K562 (cell line): ENCODE results near the gene STK16. TPM values are rescaled to one million over a fixed set of nuclear protein-coding genes. Genes with fewer than 3 reads are reported as not detected.

ENCODE experiments used
- ATAC-seq: fragments of 200-7000 bp; cut with Tn5 transposase; 3 replicates; pipeline ENCODE4 v1.9.1; 2020; ENCODE audit warnings: moderate library complexity
- BruUV-seq: library from RNA; stranded (reverse); fragments of 400-500 nt; replicated peaks from 2 replicates; lab custom pipeline; 2021; lab: Mats Ljungman, UMichigan
- CTCF ChIA-PET: fragments of 300-600 bp; formaldehyde crosslinking; extraction: SDS; loops from one replicate; lab custom pipeline; 2021; ENCODE audit warnings: low intra/inter-chr PET ratio; lab: Yijun Ruan, JAX
- POLR2A ChIA-PET: fragments of 300-600, 350-650 bp; sonication (Branson Sonifier 250); formaldehyde crosslinking; extraction: SDS; loops from one replicate; lab custom pipeline; 2021; ENCODE audit warnings: antibody characterized with exemption, inconsistent platforms; lab: Yijun Ruan, JAX
- DNase-seq, 4 experiments: peaks; one replicate each; pipeline versions ENCODE4 v3.0.0 to v3.0.0-alpha.2; 2011 to 2018; ENCODE audit warnings: low spot score in 3 of 4, mixed read lengths in 3 of 4; ENCODE audit errors: extremely low read depth in 1 of 4
- FAIRE-seq: peaks from 2 replicates; lab custom pipeline; 2011; peaks lifted over from hg19 to GRCh38; lab: Jason Lieb, UNC
- H2AFZ ChIP-seq: 2 replicates; pipeline ENCODE4 v1.6.0; 2011; ENCODE audit warnings: low read depth, low read length, control low read depth, inconsistent platforms
- H3K27ac ChIP-seq: fragments of 200-600 bp; 3 replicates; pipeline ENCODE4 v1.8.0; 2011; ENCODE audit warnings: low read depth, mild to moderate bottlenecking, control low read depth, inconsistent platforms, low read length, moderate library complexity, mixed read lengths; ENCODE audit errors: extremely low read depth
- H3K27me3 ChIP-seq, 2 experiments: fragments of 300-600 bp in 1 of 2; 2 replicates in 1 of 2; 3 replicates in 1 of 2; pipeline versions ENCODE4 v1.6.0 to v1.8.0; 2011; ENCODE audit warnings: inconsistent platforms in 2 of 2, low read length in 2 of 2, mild to moderate bottlenecking in 1 of 2, mixed read lengths in 1 of 2, moderate library complexity in 1 of 2; ENCODE audit not compliant: control insufficient read depth in 2 of 2, insufficient read depth in 2 of 2
- H3K36me3 ChIP-seq: fragments of 300-600 bp; 3 replicates; pipeline ENCODE4 v1.8.0; 2011; ENCODE audit warnings: mild to moderate bottlenecking, low read length, inconsistent platforms; ENCODE audit not compliant: control insufficient read depth, insufficient read depth
- H3K4me1 ChIP-seq, 2 experiments: fragments of 200-600 bp in 1 of 2; replicated peaks in 1 of 2; 2 replicates in 1 of 2; 3 replicates in 1 of 2; pipeline versions ENCODE4 v1.5.1 to v1.8.0; 2011; ENCODE audit warnings: inconsistent platforms in 2 of 2, low read length in 2 of 2, mild to moderate bottlenecking in 1 of 2, mixed read lengths in 1 of 2, moderate library complexity in 1 of 2; ENCODE audit not compliant: control insufficient read depth in 2 of 2, insufficient read depth in 2 of 2
- H3K4me2 ChIP-seq: 2 replicates; pipeline ENCODE4 v1.6.1; 2011; ENCODE audit warnings: low read length, control low read depth, inconsistent platforms, mixed read lengths; ENCODE audit not compliant: insufficient read depth
- H3K4me3 ChIP-seq: fragments of 200-600 bp; sonication (generic), shearing (Covaris generic); 2 replicates; pipeline ENCODE4 v1.5.1; 2016; ENCODE audit warnings: control low read depth, inconsistent platforms
- H3K79me2 ChIP-seq: fragments of 200-600 bp; 3 replicates; pipeline ENCODE4 v1.8.0; 2011; ENCODE audit warnings: low read length, inconsistent platforms; ENCODE audit not compliant: control insufficient read depth, insufficient read depth
- H3K9ac ChIP-seq, 2 experiments: 2 replicates each; pipeline versions ENCODE4 v1.6.0 to v1.6.1; 2011; ENCODE audit warnings: low read depth in 2 of 2, low read length in 2 of 2, control low read depth in 1 of 2, inconsistent platforms in 1 of 2, mild to moderate bottlenecking in 1 of 2, mixed read lengths in 1 of 2; ENCODE audit not compliant: insufficient read depth in 1 of 2
- H3K9me1 ChIP-seq: one replicate; pipeline ENCODE4 v1.6.0; 2011; ENCODE audit warnings: inconsistent platforms, mild to moderate bottlenecking, low read length, moderate library complexity; ENCODE audit not compliant: control insufficient read depth, insufficient read depth
- H3K9me3 ChIP-seq: replicated peaks from 2 replicates; pipeline ENCODE4 v1.5.1; 2011; ENCODE audit warnings: low read depth, low read length, inconsistent platforms; ENCODE audit not compliant: control insufficient read depth, insufficient read depth
- H4K20me1 ChIP-seq: replicated peaks from 2 replicates; pipeline ENCODE4 v1.6.1; 2011; ENCODE audit warnings: low read length, inconsistent platforms, mixed read lengths; ENCODE audit not compliant: control insufficient read depth, insufficient read depth
- CTCFL ChIP-seq: IDR thresholded peaks from 2 replicates; pipeline ENCODE4 v1.6.1; 2011; ENCODE audit warnings: borderline replicate concordance, low read depth, mild to moderate bottlenecking, moderate library complexity, low read length; ENCODE audit not compliant: insufficient read depth, poor library complexity, severe bottlenecking
- EGR1 ChIP-seq: fragments of 450-650 bp; conservative IDR thresholded peaks from 2 replicates; pipeline ENCODE4 v1.6.1; 2017; ENCODE audit warnings: mild to moderate bottlenecking
- ERF ChIP-seq: fragments of 450-650 bp; formaldehyde crosslinking; IDR thresholded peaks from 2 replicates; pipeline ENCODE4 v1.4.0; 2020; ENCODE audit warnings: mild to moderate bottlenecking, mixed read lengths
- HSF4 ChIP-seq: fragments of 250-450 bp; sonication (Bioruptor Pico); IDR thresholded peaks from 2 replicates; pipeline ENCODE4 v2.1.2; 2022; ENCODE audit warnings: mild to moderate bottlenecking, moderate library complexity, borderline replicate concordance
- NFIC ChIP-seq: fragments of 450-650 bp; IDR thresholded peaks from 2 replicates; pipeline ENCODE4 v1.6.1; 2017; ENCODE audit warnings: mild to moderate bottlenecking, inconsistent platforms
- ZNF12 ChIP-seq: sonication (generic); formaldehyde crosslinking; IDR thresholded peaks from 2 replicates; pipeline ENCODE4 v1.4.0; 2020; ENCODE audit warnings: mild to moderate bottlenecking, missing genetic modification reagents
- ZNF280B ChIP-seq: fragments of 250-450 bp; sonication (Bioruptor Pico); IDR thresholded peaks from 2 replicates; pipeline ENCODE4 v1.5.1; 2021; ENCODE audit warnings: mild to moderate bottlenecking
- WGBS: fragments of 100-300 bp; shearing (Covaris generic); methylation state at CpG from one replicate; pipeline ENCODE4 v1.1.6; 2016; ENCODE audit warnings: low coverage, mixed read lengths; ENCODE audit not compliant: insufficient coverage; ENCODE audit errors: missing lambda C conversion rate; 5-methylcytosine and 5-hydroxymethylcytosine counted together
- in situ Hi-C: fragments of 300-500 bp; cut with MboI; formaldehyde crosslinking; loops from 4 replicates; pipeline ENCODE4 v1.15.0; 2018; ENCODE audit warnings: inconsistent platforms, mixed read lengths
- intact Hi-C: fragments of 100-400 bp; cut with micrococcal nuclease; formaldehyde crosslinking; loops from 2 replicates; pipeline ENCODE4 v1.14.2; 2022
- polyA plus RNA-seq, 8 experiments: library from polyadenylated mRNA; depleted of rRNA in 4 of 8; stranded (reverse) in 5 of 8; unstranded in 3 of 8; fragments of >200 nt; fragmentation: Nextera tagmentation in 2 of 8; fragmentation: Illumina TruSeq in 1 of 8; extraction: Ambion mirVana in 2 of 8; extraction: Trizol in 1 of 8; gene quantifications; 2 replicates each; pipeline versions ENCODE4 v1.2.1 to v1.2.3, GENCODE V29; 2011 to 2014; ENCODE audit warnings: inconsistent platforms in 1 of 8, missing spikeins in 1 of 8
- total RNA-seq, 7 experiments: library from RNA; depleted of rRNA in 6 of 7; stranded (reverse); fragments of >200 nt in 6 of 7; fragmentation: Illumina TruSeq in 2 of 7; extraction: Trizol in 2 of 7; gene quantifications; 2 replicates each; pipeline versions ENCODE4 v1.2.1 to v1.2.3, GENCODE V29; 2011 to 2021; ENCODE audit warnings: low replicate concordance in 1 of 7

STK16 gene
- total and polyA plus RNA-seq, 9 of the 15 experiments (the other 6 are each of a cell fraction or from before 2014, with no cell fraction given), result 5.4 to 36.2 (median 17.8) TPM

- ChIA-PET POLR2A (no interaction called here), CTCF (no interaction called here)
- Histone ChIP-seq H2AFZ (no peak overlapping the region), H3K4me3 (no peak overlapping the region), H3K36me3 (peaks cover 75% of the 10 kb centered on the region), H3K9me3 (no peaks in the 10 kb centered on the region), H3K79me2 (peaks cover 25% of the 10 kb centered on the region), H4K20me1 (0 out of 2 replicates have a peak, but pooled peaks cover 2% of the 10 kb centered on the region), H3K4me1 (peaks cover 7 to 27% of the 10 kb centered on the region in 2 experiments; a peak in 4 of 5 replicates), H3K9me1 (no peaks in the 10 kb centered on the region), H3K27me3 (no peaks in the 10 kb centered on the region), H3K9ac (no peak overlapping the region), H3K27ac (no peak overlapping the region), H3K4me2 (no peak overlapping the region)
- intact Hi-C loops (no loop called here), in situ Hi-C loops (no loop called here)
- WGBS, result 92% methylated on average over 7 of the region's 10 CpGs
- BruUV-seq, result no TSS peak
- TF ChIP-seq ERF (CRISPR knock-in tag) (no peak), EGR1 (no peak), NFIC (no peak), CTCFL (no peak), HSF4 (CRISPR knock-in tag) (no peak), ZNF12 (CRISPR knock-in tag) (no peak), ZNF280B (CRISPR knock-in tag) (no peak)
- FAIRE-seq, result no peak
- no peak for ATAC-seq
- DNase-seq, result no peak
Observed at GRCh38 chr2:219213486-219214071, 31.7 kb upstream of the STK16 start.
